ENCODE measurements around the gene ABCD2.

- TF ChIP-seq, protein P1, sequence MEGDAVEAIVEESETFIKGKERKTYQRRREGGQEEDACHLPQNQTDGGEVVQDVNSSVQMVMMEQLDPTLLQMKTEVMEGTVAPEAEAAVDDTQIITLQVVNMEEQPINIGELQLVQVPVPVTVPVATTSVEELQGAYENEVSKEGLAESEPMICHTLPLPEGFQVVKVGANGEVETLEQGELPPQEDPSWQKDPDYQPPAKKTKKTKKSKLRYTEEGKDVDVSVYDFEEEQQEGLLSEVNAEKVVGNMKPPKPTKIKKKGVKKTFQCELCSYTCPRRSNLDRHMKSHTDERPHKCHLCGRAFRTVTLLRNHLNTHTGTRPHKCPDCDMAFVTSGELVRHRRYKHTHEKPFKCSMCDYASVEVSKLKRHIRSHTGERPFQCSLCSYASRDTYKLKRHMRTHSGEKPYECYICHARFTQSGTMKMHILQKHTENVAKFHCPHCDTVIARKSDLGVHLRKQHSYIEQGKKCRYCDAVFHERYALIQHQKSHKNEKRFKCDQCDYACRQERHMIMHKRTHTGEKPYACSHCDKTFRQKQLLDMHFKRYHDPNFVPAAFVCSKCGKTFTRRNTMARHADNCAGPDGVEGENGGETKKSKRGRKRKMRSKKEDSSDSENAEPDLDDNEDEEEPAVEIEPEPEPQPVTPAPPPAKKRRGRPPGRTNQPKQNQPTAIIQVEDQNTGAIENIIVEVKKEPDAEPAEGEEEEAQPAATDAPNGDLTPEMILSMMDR (IDR thresholded peaks at IDR 0.05 in 4 of 5, conservative IDR thresholded peaks at IDR 0.05 in 1 of 5), result no peak
- no peak for TF ChIP-seq POLR2A (IDR thresholded peaks at IDR 0.05)
Observed at GRCh38 chr12:39638840-39639239, 19.2 kb upstream of the ABCD2 start.
